DND-41 (cell line): ENCODE measurements around the gene HEBP1.

Experiments used
- EZH2 ChIP-seq: IDR thresholded peaks from 3 replicates; pipeline ENCODE4 v1.6.1; 2012; ENCODE audit warnings: borderline replicate concordance, low read depth, mild to moderate bottlenecking, moderate library complexity, low read length, inconsistent platforms; ENCODE audit not compliant: severe bottlenecking
- TF ChIP-seq, protein P1 (sequence below): IDR thresholded peaks from 2 replicates; pipeline ENCODE4 v1.5.1; 2012; ENCODE audit warnings: borderline replicate concordance, low read length, moderate library complexity, mild to moderate bottlenecking; ENCODE audit not compliant: poor library complexity, severe bottlenecking; ENCODE audit errors: extremely low read depth

DNA sequence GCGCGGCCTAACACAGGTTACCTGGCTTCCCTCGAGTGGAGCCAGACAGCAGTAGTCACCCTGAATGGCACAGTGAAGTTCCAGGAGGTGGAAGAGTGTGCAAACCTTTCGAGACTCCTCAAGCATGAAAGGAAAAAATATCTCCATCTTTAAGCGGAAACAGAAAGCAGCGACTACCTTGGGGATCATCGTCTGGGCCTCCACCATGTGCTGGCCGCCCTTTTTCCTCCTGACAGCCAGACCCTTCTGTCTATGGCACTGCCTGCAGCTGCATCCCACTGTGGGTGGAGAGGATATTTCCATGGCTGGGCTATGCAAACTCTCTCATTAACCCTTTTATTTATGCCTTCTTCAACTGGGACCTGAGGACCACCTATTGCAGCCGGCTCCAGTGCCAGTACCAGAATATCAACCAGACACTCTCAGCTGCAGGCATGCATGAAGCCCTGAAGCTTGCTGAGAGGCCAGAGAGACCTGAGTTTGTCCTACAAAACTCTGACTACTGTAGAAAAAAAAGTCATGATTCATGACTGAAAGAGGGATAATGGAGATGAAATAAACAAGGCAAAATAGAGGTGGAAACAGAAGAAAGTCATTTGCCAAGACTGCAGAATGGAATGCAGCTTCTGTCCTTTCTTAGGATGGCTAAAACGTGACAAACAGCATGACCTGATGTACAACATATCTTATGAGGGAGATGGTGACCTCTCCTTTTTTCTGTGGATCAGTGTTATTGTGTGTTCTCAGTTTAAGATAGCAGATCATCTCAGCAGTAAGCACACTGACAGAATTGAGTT lies 2.4 kb upstream of the HEBP1 start:
- TF ChIP-seq, protein P1, sequence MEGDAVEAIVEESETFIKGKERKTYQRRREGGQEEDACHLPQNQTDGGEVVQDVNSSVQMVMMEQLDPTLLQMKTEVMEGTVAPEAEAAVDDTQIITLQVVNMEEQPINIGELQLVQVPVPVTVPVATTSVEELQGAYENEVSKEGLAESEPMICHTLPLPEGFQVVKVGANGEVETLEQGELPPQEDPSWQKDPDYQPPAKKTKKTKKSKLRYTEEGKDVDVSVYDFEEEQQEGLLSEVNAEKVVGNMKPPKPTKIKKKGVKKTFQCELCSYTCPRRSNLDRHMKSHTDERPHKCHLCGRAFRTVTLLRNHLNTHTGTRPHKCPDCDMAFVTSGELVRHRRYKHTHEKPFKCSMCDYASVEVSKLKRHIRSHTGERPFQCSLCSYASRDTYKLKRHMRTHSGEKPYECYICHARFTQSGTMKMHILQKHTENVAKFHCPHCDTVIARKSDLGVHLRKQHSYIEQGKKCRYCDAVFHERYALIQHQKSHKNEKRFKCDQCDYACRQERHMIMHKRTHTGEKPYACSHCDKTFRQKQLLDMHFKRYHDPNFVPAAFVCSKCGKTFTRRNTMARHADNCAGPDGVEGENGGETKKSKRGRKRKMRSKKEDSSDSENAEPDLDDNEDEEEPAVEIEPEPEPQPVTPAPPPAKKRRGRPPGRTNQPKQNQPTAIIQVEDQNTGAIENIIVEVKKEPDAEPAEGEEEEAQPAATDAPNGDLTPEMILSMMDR, result no peak
- TF ChIP-seq EZH2, result no peak
